Smooth muscle cell (in vitro differentiated cells): ENCODE data around the gene METTL26. TPM values are rescaled to one million over a fixed set of nuclear protein-coding genes. Genes with fewer than 3 reads are reported as not detected.

Source experiments
- DNase-seq: peaks from one replicate; lab custom pipeline; 2025; ENCODE audit not compliant: unreplicated experiment; lab: John Stamatoyannopoulos, UW
- H2AFZ ChIP-seq: fragments of 200-600 bp; sonication (generic); 2 replicates; pipeline ENCODE4 v1.6.0; 2016; ENCODE audit warnings: antibody characterized with exemption, low read depth, mild to moderate bottlenecking
- H3F3A ChIP-seq: fragments of 200-600 bp; sonication (generic); 2 replicates; pipeline ENCODE4 v1.6.0; 2017; ENCODE audit warnings: antibody characterized with exemption, low read depth
- H3K27ac ChIP-seq: fragments of 200-600 bp; sonication (generic); 2 replicates; pipeline ENCODE4 v1.5.1; 2016; ENCODE audit warnings: low read depth, mild to moderate bottlenecking
- H3K27me3 ChIP-seq: fragments of 200-600 bp; sonication (generic); 2 replicates; pipeline ENCODE4 v1.6.1; 2016; ENCODE audit warnings: low read depth, mild to moderate bottlenecking
- H3K36me3 ChIP-seq: fragments of 200-600 bp; sonication (generic); 2 replicates; pipeline ENCODE4 v1.5.1; 2016; ENCODE audit warnings: low read depth
- H3K4me1 ChIP-seq: fragments of 200-600 bp; sonication (generic); 2 replicates; pipeline ENCODE4 v1.5.1; 2016; ENCODE audit warnings: low read depth
- H3K4me2 ChIP-seq: fragments of 200-600 bp; sonication (generic); 2 replicates; pipeline ENCODE4 v1.6.0; 2016; ENCODE audit warnings: mild to moderate bottlenecking
- H3K4me3 ChIP-seq: fragments of 200-600 bp; sonication (generic); 2 replicates; pipeline ENCODE4 v1.5.1; 2016; ENCODE audit warnings: mild to moderate bottlenecking
- H3K79me2 ChIP-seq: fragments of 200-600 bp; sonication (generic); 2 replicates; pipeline ENCODE4 v1.6.0; 2016; ENCODE audit warnings: low read depth, mild to moderate bottlenecking
- H3K9ac ChIP-seq: fragments of 200-600 bp; sonication (generic); 2 replicates; pipeline ENCODE4 v1.6.0; 2016; ENCODE audit warnings: low read depth
- H3K9me3 ChIP-seq: fragments of 200-600 bp; sonication (generic); replicated peaks from 2 replicates; pipeline ENCODE4 v1.5.1; 2016; ENCODE audit warnings: low read depth
- H4K20me1 ChIP-seq: fragments of 200-600 bp; sonication (generic); 2 replicates; pipeline ENCODE4 v1.6.0; 2016; ENCODE audit warnings: low read depth
- CTCF ChIP-seq: fragments of 200-600 bp; sonication (generic); IDR thresholded peaks from 2 replicates; pipeline ENCODE4 v1.5.1; 2017; ENCODE audit warnings: borderline replicate concordance, mild to moderate bottlenecking, antibody characterized with exemption; ENCODE audit not compliant: insufficient read depth, poor library complexity, severe bottlenecking
- WGBS: methylation state at CpG from one replicate; pipeline ENCODE4 v1.1.7; 2016; ENCODE audit warnings: low lambda C conversion rate; 5-methylcytosine and 5-hydroxymethylcytosine counted together
- polyA plus RNA-seq: library from polyadenylated mRNA; unstranded; fragments of >200 nt; fragmentation: Nextera tagmentation; extraction: Ambion mirVana; gene quantifications from 2 replicates; pipeline ENCODE4 v1.2.1, GENCODE V29; 2016
- total RNA-seq: library from RNA; depleted of rRNA; stranded (reverse); fragments of >200 nt; gene quantifications from 2 replicates; pipeline ENCODE4 v1.2.3, GENCODE V29; 2014

Gene METTL26
- total and polyA plus RNA-seq, 2 experiments from 2014 or later = 134 to 238 TPM

DNA sequence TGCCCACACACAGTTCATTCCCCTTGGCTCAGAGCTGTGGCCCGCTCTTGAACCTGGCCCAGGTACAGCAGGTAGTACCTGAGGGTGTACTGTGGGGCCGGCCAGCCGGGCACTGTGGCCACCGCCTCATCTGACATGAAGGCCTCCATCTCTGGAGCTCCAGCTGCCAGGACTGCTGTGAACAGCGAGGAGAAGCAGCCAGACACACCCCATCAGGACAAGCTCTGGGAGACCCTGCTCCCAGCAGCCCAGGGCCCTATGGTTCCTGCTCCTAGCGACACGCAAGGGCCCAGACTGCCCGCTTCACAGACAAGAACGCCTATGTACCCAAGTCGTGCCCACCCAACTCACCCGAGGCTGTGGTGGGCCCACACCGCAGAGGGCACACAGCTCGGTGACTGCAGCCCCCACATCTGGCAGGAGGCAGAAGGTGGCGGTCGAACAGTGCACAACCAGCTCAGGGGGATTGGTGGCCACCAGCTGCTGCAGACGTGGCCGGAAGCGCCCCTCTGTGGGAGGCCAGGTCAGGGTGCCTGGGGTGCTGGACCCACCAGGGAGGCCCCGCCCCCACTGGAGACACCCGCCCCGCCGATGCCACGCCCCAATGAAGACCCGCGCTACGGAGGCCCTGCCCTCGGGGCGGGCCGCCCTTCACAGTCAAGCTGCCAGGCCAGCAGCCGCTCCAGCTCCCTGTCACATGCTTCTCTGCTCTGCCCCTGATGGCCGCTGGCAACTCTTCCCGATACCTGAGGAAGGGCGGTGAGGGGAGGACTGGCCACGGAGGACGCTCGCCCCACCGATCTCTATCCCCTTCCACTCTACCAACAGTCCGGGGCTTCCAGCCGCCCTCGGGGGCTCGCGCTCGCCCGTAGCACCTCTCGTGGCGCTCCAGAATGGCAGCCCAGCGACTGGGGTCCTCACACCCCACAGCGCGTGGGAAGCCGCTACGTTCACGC, 43.0 kb upstream of the METTL26 start:
- Histone ChIP-seq H3F3A (peaks cover under 1% of the 10 kb centered on the region), H3K27ac (peak overlapping the region; percentile 54), H4K20me1 (peaks cover 40% of the 10 kb centered on the region), H3K27me3 (no peaks in the 10 kb centered on the region), H3K4me3 (peak overlapping the region; percentile 93), H3K9me3 (no peaks in the 10 kb centered on the region), H3K4me2 (peak overlapping the region; percentile 83), H3K9ac (no peak overlapping the region), H2AFZ (no peak overlapping the region), H3K36me3 (no peaks in the 10 kb centered on the region), H3K4me1 (peaks cover 24% of the 10 kb centered on the region), H3K79me2 (peaks cover 32% of the 10 kb centered on the region)
- 37% methylated on average over 39 of the region's 52 CpGs for WGBS
- peak; percentile 89 for DNase-seq
- no peak for TF ChIP-seq CTCF

- peaks cover 4% of the 10 kb centered on the region for H3F3A ChIP-seq
- H3K79me2 ChIP-seq = peaks cover 28% of the 10 kb centered on the region
- no peaks in the 10 kb centered on the region for H3K36me3 ChIP-seq
- H3K27ac ChIP-seq = no peak overlapping the region
- H3K9me3 ChIP-seq = no peaks in the 10 kb centered on the region
- 95% methylated on average over 19 of the region's 21 CpGs for WGBS
- no peak for DNase-seq
- peaks cover 20% of the 10 kb centered on the region for H3K4me1 ChIP-seq
- no peak overlapping the region for H3K9ac ChIP-seq
- H3K4me3 ChIP-seq = no peak overlapping the region
- H3K27me3 ChIP-seq = no peaks in the 10 kb centered on the region
- H4K20me1 ChIP-seq = peaks cover 37% of the 10 kb centered on the region
- peak overlapping the region; percentile 83 for H3K4me2 ChIP-seq
- no peak for TF ChIP-seq CTCF
- no peak overlapping the region for H2AFZ ChIP-seq
Measured at GRCh38 chr16:678209-678857, 42.2 kb upstream of the METTL26 start.

GRCh38 chr16:677316-678190, 41.4 kb upstream of the METTL26 start:
- Histone ChIP-seq H4K20me1 (peaks cover 31% of the 10 kb centered on the region), H3K9ac (no peak overlapping the region), H3K36me3 (no peaks in the 10 kb centered on the region), H3K9me3 (no peaks in the 10 kb centered on the region), H3K27ac (no peak overlapping the region), H3K4me3 (no peak overlapping the region), H3K79me2 (peaks cover 20% of the 10 kb centered on the region), H2AFZ (no peak overlapping the region), H3F3A (peaks cover 4% of the 10 kb centered on the region), H3K4me1 (peaks cover 15% of the 10 kb centered on the region), H3K27me3 (no peaks in the 10 kb centered on the region), H3K4me2 (no peak overlapping the region)
- no peak for TF ChIP-seq CTCF
- WGBS = 94% methylated on average over 45 of the region's 57 CpGs
- no peak for DNase-seq
